Activated naive CD8-positive, alpha-beta T cell treated with anti-CD3 and anti-CD28 coated beads, Interleukin-2, amount 50 U/mL, for 24 hours (primary cell): ENCODE measurements around the gene ZNF229.
A peak's percentile ranks its signal among the peaks of the same experiment; 100 is the strongest.
"Not testable (repeated sequence)": the region's sequence is repeated elsewhere in the genome, so short reads cannot be mapped to it uniquely, and the experiment has no call there.

Experiments used
- ATAC-seq: fragments of 150-1000 bp; cut with Tn5 transposase; one replicate; pipeline ENCODE4 v1.10.0; 2021
- DNase-seq: peaks from one replicate; pipeline ENCODE4 v3.0.0; 2021
- H3K27ac Mint-ChIP-seq: one replicate; pipeline ENCODE4 v1.8.0; 2021; ENCODE audit warnings: mild to moderate bottlenecking, mixed read lengths
- H3K27me3 Mint-ChIP-seq: one replicate; pipeline ENCODE4 v1.8.0; 2021; ENCODE audit warnings: mixed read lengths
- H3K36me3 Mint-ChIP-seq: one replicate; pipeline ENCODE4 v1.8.0; 2021; ENCODE audit warnings: low read depth, mixed read lengths
- H3K4me1 Mint-ChIP-seq: one replicate; pipeline ENCODE4 v1.8.0; 2021; ENCODE audit warnings: mixed read lengths
- H3K4me3 Mint-ChIP-seq: one replicate; pipeline ENCODE4 v1.8.0; 2021; ENCODE audit warnings: mild to moderate bottlenecking, moderate library complexity, mixed read lengths
- H3K9me3 Mint-ChIP-seq: one replicate; pipeline ENCODE4 v1.8.0; 2021; ENCODE audit warnings: mixed read lengths

Gene ZNF229

DNA sequence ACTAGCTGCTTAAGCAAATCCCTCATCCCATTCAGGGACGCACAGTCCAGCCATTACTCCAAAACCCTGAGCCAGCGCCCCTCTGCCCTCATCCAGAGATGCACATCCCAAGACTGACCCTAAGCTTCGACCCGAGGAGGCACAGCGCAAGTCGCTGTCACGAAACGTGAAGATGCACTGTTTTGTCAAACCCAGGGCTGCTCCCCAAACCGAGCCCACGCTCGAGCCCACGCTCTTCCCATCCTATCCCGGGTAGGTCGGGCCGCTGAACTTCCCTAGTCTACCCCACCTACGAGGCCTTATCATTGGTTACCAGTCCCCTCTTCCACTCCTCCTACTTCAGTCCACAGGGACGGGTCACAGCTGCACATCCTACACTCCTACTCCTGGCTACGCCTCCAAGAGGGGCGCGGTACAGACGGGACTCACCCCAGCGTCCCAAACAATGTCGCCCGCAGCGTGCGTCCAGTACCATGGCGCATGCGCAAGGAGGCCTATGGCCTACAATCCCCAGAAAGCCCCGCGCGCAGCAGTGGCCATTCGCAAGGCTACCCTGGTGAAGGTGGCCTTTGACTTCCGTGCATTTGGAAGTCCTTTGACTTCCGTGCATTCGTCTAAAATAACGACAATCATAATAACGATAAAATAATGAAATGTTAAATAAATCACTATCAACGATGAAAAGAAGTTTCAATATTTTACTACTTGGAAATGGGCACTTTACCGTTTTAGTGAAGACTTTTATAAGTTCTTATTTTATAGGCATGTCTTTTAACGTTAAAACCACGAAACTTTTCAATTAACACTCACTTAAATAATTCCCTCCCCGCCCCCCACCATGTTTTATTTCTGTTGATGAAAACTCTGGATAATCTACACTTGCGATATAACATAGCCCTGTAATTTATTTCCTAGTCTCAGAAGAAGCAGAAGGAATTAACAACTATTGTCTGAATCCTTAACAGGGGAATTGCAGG lies 46.8 kb downstream of the ZNF229 start, which contains the start of gene ZNF285:
ZNF285 (minus strand) TSS at position 470 of the 977 bp plus-strand sequence. CDS start 4,395 bp downstream, outside the sequence.
- Mint-ChIP-seq H3K36me3 (peaks cover 38% of the 10 kb centered on the region), H3K4me1 (peaks cover 12% of the 10 kb centered on the region), H3K27me3 (no peaks in the 10 kb centered on the region), H3K9me3 (peaks cover 48% of the 10 kb centered on the region), H3K27ac (peak within 1 kb of the TSS; percentile 81), H3K4me3 (peak within 1 kb of the TSS; percentile 90)
- ATAC-seq: peak; percentile 94
- DNase-seq: peak; percentile 80

GRCh38 chr19:44389268-44389667 lies 59.0 kb downstream of the ZNF229 start:
- not testable (repeated sequence) for H3K4me3 Mint-ChIP-seq, H3K4me1 Mint-ChIP-seq, H3K27me3 Mint-ChIP-seq, DNase-seq, ATAC-seq, H3K27ac Mint-ChIP-seq
- peaks cover 66% of the 10 kb centered on the region for H3K9me3 Mint-ChIP-seq
- H3K36me3 Mint-ChIP-seq: peaks cover 79% of the 10 kb centered on the region
